Left colon (tissue), 2 donors: ENCODE data around the gene COX7B2. TPM values are rescaled to one million over a fixed set of nuclear protein-coding genes. Genes with fewer than 3 reads are reported as not detected.

Experiments
- ATAC-seq: fragments of 200-7000 bp; cut with Tn5 transposase; one replicate; pipeline ENCODE4 v1.9.1; 2020; ENCODE audit warnings: mild to moderate bottlenecking, moderate library complexity
- DNase-seq, 2 donors: peaks; one replicate each; pipeline ENCODE4 v3.0.0-alpha.2; 2020
- intact Hi-C, 2 donors: fragments of 100-400 bp; cut with DNase I in 1 of 2; cut with micrococcal nuclease in 1 of 2; formaldehyde crosslinking; loops; one replicate each; pipeline versions ENCODE4 v1.11.2 to v1.14.0; 2022; cut with DNase I, micrococcal nuclease
- long read RNA-seq: library from polyadenylated mRNA; unstranded; transcript quantifications from one replicate; pipeline ENCODE4 v2.0.0, GENCODE V29; 2021
- total RNA-seq, 2 donors: library from RNA; stranded (reverse); fragmentation: NEBNext Ultra II Directional; extraction: Animal tissue kit (Norgen Biotek cat#: 25700); gene quantifications; one replicate each; pipeline ENCODE4 v1.2.1, GENCODE V29; 2021
- donor health status: DM: no; HTN: no; CAD: no.
- donor health status: DM: yes; HTN: yes; CAD: no.

COX7B2 gene
- not detected for total RNA-seq
- long read RNA-seq: 0 reads

GRCh38 chr4:46909078-46909477 lies at the start of gene COX7B2:
COX7B2 (minus strand) TSS chr4:46909245; CDS start chr4:46735192, 174,053 bp downstream.
- no peak for DNase-seq
- ATAC-seq: no peak
- intact Hi-C loops: no loop called here

- DNase-seq (no peak), ATAC-seq (no peak)
- intact Hi-C loops: no loop called here
These were observed 47.4 kb upstream of the COX7B2 start for GRCh38 chr4:46956451-46956850.

- no peak for DNase-seq
- no peak for ATAC-seq
- intact Hi-C loops: no loop called here
These were observed 46.6 kb upstream of the COX7B2 start for GRCh38 chr4:46955601-46956000.

GRCh38 chr4:46954643-46955042 lies 45.6 kb upstream of the COX7B2 start:
- intact Hi-C loops: no loop called here
- ATAC-seq: no peak
- no peak for DNase-seq

GRCh38 chr4:46953564-46953963 lies 44.5 kb upstream of the COX7B2 start:
- intact Hi-C loops: no loop called here
- no peak for ATAC-seq
- DNase-seq: no peak

GRCh38 chr4:46952451-46952850 lies 43.4 kb upstream of the COX7B2 start:
- no peak for ATAC-seq
- intact Hi-C loops: no loop called here
- DNase-seq: no peak

GRCh38 chr4:46950826-46951225 lies 41.8 kb upstream of the COX7B2 start:
- DNase-seq (no peak), ATAC-seq (no peak)
- intact Hi-C loops: no loop called here

GRCh38 chr4:46949822-46950221 lies 40.8 kb upstream of the COX7B2 start:
- no peak for ATAC-seq
- DNase-seq: no peak
- intact Hi-C loops: no loop called here

- ATAC-seq: no peak
- no peak for DNase-seq
- intact Hi-C loops: no loop called here
These were observed 38.5 kb upstream of the COX7B2 start for GRCh38 chr4:46947541-46947940.

GRCh38 chr4:46946919-46947536 lies 38.0 kb upstream of the COX7B2 start:
- ATAC-seq: no peak
- intact Hi-C loops: no loop called here
- DNase-seq: no peak

GRCh38 chr4:46945062-46945461 lies 36.0 kb upstream of the COX7B2 start:
- intact Hi-C loops: no loop called here
- ATAC-seq (no peak), DNase-seq (no peak)

GRCh38 chr4:46944345-46944744 lies 35.3 kb upstream of the COX7B2 start:
- ATAC-seq: no peak
- DNase-seq: no peak
- intact Hi-C loops: no loop called here

- intact Hi-C loops: no loop called here
These were observed 28.4 kb upstream of the COX7B2 start for GRCh38 chr4:46937493-46937892.

GRCh38 chr4:46934726-46935125 lies 25.7 kb upstream of the COX7B2 start:
- intact Hi-C loops: no loop called here
- peak; percentile 80 for ATAC-seq
- DNase-seq: peak; percentile 26 to 34

More at GRCh38 chr4:46937493-46937892, 28.4 kb upstream of the COX7B2 start:
- DNase-seq: no peak
- ATAC-seq: no peak

- DNase-seq (no peak), ATAC-seq (no peak)
- intact Hi-C loops: no loop called here
These were observed 24.6 kb upstream of the COX7B2 start for GRCh38 chr4:46933686-46934085.

GRCh38 chr4:46931981-46932380 lies 22.9 kb upstream of the COX7B2 start:
- ATAC-seq: peak; percentile 69
- peak in 1 of 2 donors; percentile 23 for DNase-seq
- intact Hi-C loops: no loop called here

GRCh38 chr4:46930891-46931290 lies 21.8 kb upstream of the COX7B2 start:
- DNase-seq (no peak), ATAC-seq (peak; percentile 75)
- intact Hi-C loops: no loop called here

GRCh38 chr4:46927201-46927600 lies 18.2 kb upstream of the COX7B2 start:
- intact Hi-C loops: no loop called here
- DNase-seq (no peak), ATAC-seq (no peak)

- intact Hi-C loops: no loop called here
- ATAC-seq (no peak), DNase-seq (no peak)
These were observed 15.9 kb upstream of the COX7B2 start for GRCh38 chr4:46924789-46925529.

- ATAC-seq: no peak
- intact Hi-C loops: no loop called here
- no peak for DNase-seq
These were observed 13.2 kb upstream of the COX7B2 start for GRCh38 chr4:46922205-46922604.

- no peak for ATAC-seq
- no peak for DNase-seq
- intact Hi-C loops: no loop called here
These were observed 897 bp downstream of the COX7B2 start for GRCh38 chr4:46908148-46908547.
